Measurements from ENCODE around the gene TMPRSS3.

DNA sequence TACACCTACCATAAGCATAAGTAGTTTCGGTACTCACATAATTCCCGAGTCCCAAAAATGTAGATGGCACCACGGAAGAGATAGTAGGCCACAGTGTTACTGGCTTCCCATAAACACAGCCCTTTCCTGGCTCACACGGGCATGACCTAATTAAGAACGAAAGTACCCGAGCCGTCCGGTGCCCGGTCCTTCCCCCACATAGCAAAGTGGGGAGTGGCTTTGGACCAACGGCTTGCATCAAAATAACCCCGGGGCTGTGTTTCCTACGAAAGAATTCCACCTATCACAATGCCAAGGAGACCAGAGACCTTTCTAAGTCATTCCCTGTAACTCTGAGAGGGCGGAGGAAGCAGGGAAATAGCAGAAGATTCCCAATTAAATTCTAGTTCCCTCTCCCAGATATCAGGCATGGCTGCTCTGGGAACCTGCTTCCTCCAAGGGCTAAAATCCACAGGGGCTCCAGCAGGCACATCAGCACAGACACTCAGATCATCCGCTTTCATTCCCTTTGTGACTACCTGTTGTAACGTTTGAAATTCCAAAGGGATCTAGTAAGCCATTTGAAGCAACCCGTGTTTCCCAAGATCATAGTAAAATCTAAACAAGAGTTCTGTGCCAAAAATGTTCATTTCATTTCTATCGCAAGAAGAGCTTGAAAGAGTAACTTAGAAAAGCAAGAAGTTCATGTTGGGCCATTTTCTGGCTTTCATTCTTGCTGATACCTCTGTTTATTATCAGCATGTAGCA, at the start of gene TMPRSS3:
- TF ChIP-seq, protein P1, sequence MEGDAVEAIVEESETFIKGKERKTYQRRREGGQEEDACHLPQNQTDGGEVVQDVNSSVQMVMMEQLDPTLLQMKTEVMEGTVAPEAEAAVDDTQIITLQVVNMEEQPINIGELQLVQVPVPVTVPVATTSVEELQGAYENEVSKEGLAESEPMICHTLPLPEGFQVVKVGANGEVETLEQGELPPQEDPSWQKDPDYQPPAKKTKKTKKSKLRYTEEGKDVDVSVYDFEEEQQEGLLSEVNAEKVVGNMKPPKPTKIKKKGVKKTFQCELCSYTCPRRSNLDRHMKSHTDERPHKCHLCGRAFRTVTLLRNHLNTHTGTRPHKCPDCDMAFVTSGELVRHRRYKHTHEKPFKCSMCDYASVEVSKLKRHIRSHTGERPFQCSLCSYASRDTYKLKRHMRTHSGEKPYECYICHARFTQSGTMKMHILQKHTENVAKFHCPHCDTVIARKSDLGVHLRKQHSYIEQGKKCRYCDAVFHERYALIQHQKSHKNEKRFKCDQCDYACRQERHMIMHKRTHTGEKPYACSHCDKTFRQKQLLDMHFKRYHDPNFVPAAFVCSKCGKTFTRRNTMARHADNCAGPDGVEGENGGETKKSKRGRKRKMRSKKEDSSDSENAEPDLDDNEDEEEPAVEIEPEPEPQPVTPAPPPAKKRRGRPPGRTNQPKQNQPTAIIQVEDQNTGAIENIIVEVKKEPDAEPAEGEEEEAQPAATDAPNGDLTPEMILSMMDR (IDR thresholded peaks at IDR 0.05) = no peak
- TF ChIP-seq POLR2A (IDR thresholded peaks at IDR 0.05) = no peak
